ENCODE data around the gene SRSF6.

SRSF6 gene

GRCh38 chr20:43507150-43508080 lies 49.7 kb downstream of the SRSF6 start, which contains the start of gene L3MBTL1:
TSS of gene L3MBTL1 (plus strand) at chr20:43507697. CDS start at chr20:43513504, 5,807 bp downstream.
- H3K9ac ChIP-seq (ENCODE audit: low read depth, low read length) = no peak within 1 kb of the TSS
- H3K9me3 ChIP-seq (ENCODE audit: insufficient read depth, low read length, severe bottlenecking) = no peaks in the 10 kb centered on the region
- TF ChIP-seq CTCF (IDR thresholded peaks at IDR 0.05; ENCODE audit: borderline replicate concordance, extremely low read depth, low read length, poor library complexity, severe bottlenecking) (no peak), EZH2 (IDR thresholded peaks at IDR 0.05; ENCODE audit: borderline replicate concordance, low read depth, low read length, severe bottlenecking) (no peak)
- no peaks in the 10 kb centered on the region for H3K27me3 ChIP-seq (ENCODE audit: insufficient read depth, low read length, poor library complexity)
- H3K27ac ChIP-seq (ENCODE audit: low read length) = no peak within 1 kb of the TSS
- no peak for DNase-seq
- H4K20me1 ChIP-seq (ENCODE audit: insufficient read depth, low read length) = no peaks in the 10 kb centered on the region
- ATAC-seq (ENCODE audit: insufficient read depth, low read depth) = no peak
- no peaks in the 10 kb centered on the region for H3K4me1 ChIP-seq (ENCODE audit: insufficient read depth, low read length)
- no peak within 1 kb of the TSS for H3K4me3 ChIP-seq (ENCODE audit: low read depth in 1 of 2, low read length in 2 of 2)
- no peak within 1 kb of the TSS for H3K4me2 ChIP-seq (ENCODE audit: insufficient read depth, low read length)
- no peaks in the 10 kb centered on the region for H3K36me3 ChIP-seq (ENCODE audit: insufficient read depth, low read length)
- H2AFZ ChIP-seq (ENCODE audit: low read depth, low read length) = no peak within 1 kb of the TSS
- H3K79me2 ChIP-seq (ENCODE audit: insufficient read depth, low read length) = no peaks in the 10 kb centered on the region

GRCh38 chr20:43508106-43508505 lies 50.4 kb downstream of the SRSF6 start:
- Histone ChIP-seq H3K9ac (ENCODE audit: low read depth, low read length) (no peak overlapping the region), H3K4me1 (ENCODE audit: insufficient read depth, low read length) (peaks cover 2% of the 10 kb centered on the region; the same call in 1 of the 2 replicates), H3K36me3 (ENCODE audit: insufficient read depth, low read length) (no peaks in the 10 kb centered on the region), H4K20me1 (ENCODE audit: insufficient read depth, low read length) (no peaks in the 10 kb centered on the region), H3K9me3 (ENCODE audit: insufficient read depth, low read length, severe bottlenecking) (no peaks in the 10 kb centered on the region), H2AFZ (ENCODE audit: low read depth, low read length) (no peak overlapping the region), H3K4me3 (ENCODE audit: low read depth in 1 of 2, low read length in 2 of 2) (no peak overlapping the region), H3K79me2 (ENCODE audit: insufficient read depth, low read length) (no peaks in the 10 kb centered on the region), H3K27me3 (ENCODE audit: insufficient read depth, low read length, poor library complexity) (no peaks in the 10 kb centered on the region), H3K27ac (ENCODE audit: low read length) (no peak overlapping the region), H3K4me2 (ENCODE audit: insufficient read depth, low read length) (no peak overlapping the region)
- DNase-seq (no peak), ATAC-seq (ENCODE audit: insufficient read depth, low read depth) (no peak)
- TF ChIP-seq EZH2 (IDR thresholded peaks at IDR 0.05; ENCODE audit: borderline replicate concordance, low read depth, low read length, severe bottlenecking) (no peak), CTCF (IDR thresholded peaks at IDR 0.05; ENCODE audit: borderline replicate concordance, extremely low read depth, low read length, poor library complexity, severe bottlenecking) (no peak)

GRCh38 chr20:43508604-43509040 lies 50.9 kb downstream of the SRSF6 start:
- Histone ChIP-seq H3K9me3 (ENCODE audit: insufficient read depth, low read length, severe bottlenecking) (no peaks in the 10 kb centered on the region), H2AFZ (ENCODE audit: low read depth, low read length) (no peak overlapping the region), H3K4me1 (ENCODE audit: insufficient read depth, low read length) (peaks cover 7% of the 10 kb centered on the region), H3K27me3 (ENCODE audit: insufficient read depth, low read length, poor library complexity) (no peaks in the 10 kb centered on the region), H3K4me3 (ENCODE audit: low read depth in 1 of 2, low read length in 2 of 2) (no peak overlapping the region), H3K79me2 (ENCODE audit: insufficient read depth, low read length) (no peaks in the 10 kb centered on the region), H3K27ac (ENCODE audit: low read length) (no peak overlapping the region), H3K4me2 (ENCODE audit: insufficient read depth, low read length) (no peak overlapping the region), H3K36me3 (ENCODE audit: insufficient read depth, low read length) (no peaks in the 10 kb centered on the region), H4K20me1 (ENCODE audit: insufficient read depth, low read length) (no peaks in the 10 kb centered on the region), H3K9ac (ENCODE audit: low read depth, low read length) (no peak overlapping the region)
- ATAC-seq (ENCODE audit: insufficient read depth, low read depth) (no peak; the same call in 2 of the 3 replicates), DNase-seq (no peak)
- TF ChIP-seq CTCF (IDR thresholded peaks at IDR 0.05; ENCODE audit: borderline replicate concordance, extremely low read depth, low read length, poor library complexity, severe bottlenecking) (no peak), EZH2 (IDR thresholded peaks at IDR 0.05; ENCODE audit: borderline replicate concordance, low read depth, low read length, severe bottlenecking) (no peak)
